C4-2B (cell line): ENCODE measurements around the gene PGAP3.

Experiments
- CTCF ChIP-seq: fragments of 450-650 bp; conservative IDR thresholded peaks from 2 replicates; pipeline ENCODE4 v1.5.1; 2017; ENCODE audit warnings: mild to moderate bottlenecking
- ZFX ChIP-seq: fragments of 450-650 bp; IDR thresholded peaks from 2 replicates; pipeline ENCODE4 v1.6.1; 2017

GRCh38 chr17:39632153-39632941 is 55.5 kb downstream of the PGAP3 start:
- TF ChIP-seq CTCF (no peak), ZFX (no peak)
